Head of caudate nucleus (tissue), 42 donors: ENCODE results near the gene HLA-DOA.

Experiments used
- DNase-seq, 42 donors: peaks; one replicate each; pipeline versions ENCODE4 v3.0.0 to v3.0.0-alpha.2; 2020 to 2021; ENCODE audit warnings: mixed read lengths in 7 of 42
- intact Hi-C: fragments of 100-400 bp; cut with DNase I; formaldehyde crosslinking; loops from one replicate; pipeline ENCODE4 v1.15.0; 2022

Gene HLA-DOA

GRCh38 chr6:32970413-32971241, 38.8 kb downstream of the HLA-DOA start:
- intact Hi-C loops, result loop anchor here (10.0 kb wide), 1 partner anchor 234 kb away; the partner anchor contains the start of genes HSD17B8, RING1, RXRB and SLC39A7
- peak; percentile 61 to 92 (median 80) for DNase-seq

- intact Hi-C loops, result loop anchor here (10.0 kb wide), 1 partner anchor 235 kb away; the partner anchor contains the start of genes HSD17B8, RING1, RXRB and SLC39A7
- DNase-seq, result peak; percentile 48 to 88 (median 71)
These were observed 39.5 kb downstream of the HLA-DOA start for GRCh38 chr6:32969685-32970412.

- peak; percentile 45 to 89 (median 71) for DNase-seq
- intact Hi-C loops, result no loop called here
These were observed 40.3 kb downstream of the HLA-DOA start for GRCh38 chr6:32968867-32969684.

GRCh38 chr6:32968093-32968866, 41.1 kb downstream of the HLA-DOA start, which contains the start of gene BRD2:
BRD2 (plus strand) TSS chr6:32968594; CDS start chr6:32972899, 4,305 bp downstream.
- intact Hi-C loops, result no loop called here
- DNase-seq, result peak; percentile 83 to 98 (median 96)

- peak in 26 of 42 donors; percentile 27 to 83 (median 60) for DNase-seq
- intact Hi-C loops, result no loop called here
These were observed 42.0 kb downstream of the HLA-DOA start for GRCh38 chr6:32967151-32968091.

- DNase-seq, result no peak
These were observed 44.6 kb downstream of the HLA-DOA start for GRCh38 chr6:32964776-32965175.

GRCh38 chr6:32963866-32964265, 45.5 kb downstream of the HLA-DOA start:
- intact Hi-C loops, result no loop called here

More at GRCh38 chr6:32964776-32965175, 44.6 kb downstream of the HLA-DOA start:
- intact Hi-C loops, result no loop called here

GRCh38 chr6:32962213-32962826, 47.1 kb downstream of the HLA-DOA start:
- no peak for DNase-seq
- intact Hi-C loops, result no loop called here

More at GRCh38 chr6:32963866-32964265, 45.5 kb downstream of the HLA-DOA start:
- DNase-seq, result no peak

GRCh38 chr6:32960563-32960962, 48.8 kb downstream of the HLA-DOA start:
- no peak for DNase-seq
- intact Hi-C loops, result no loop called here

- DNase-seq, result no peak
- intact Hi-C loops, result no loop called here
These were observed 53.2 kb downstream of the HLA-DOA start for GRCh38 chr6:32956176-32956575.

- DNase-seq, result no peak
- intact Hi-C loops, result no loop called here
These were observed 54.2 kb downstream of the HLA-DOA start for GRCh38 chr6:32954986-32955802.

GRCh38 chr6:32954267-32954666, 55.1 kb downstream of the HLA-DOA start:
- intact Hi-C loops, result no loop called here

More at GRCh38 chr6:32954267-32954666, 55.1 kb downstream of the HLA-DOA start:
- DNase-seq, result no peak
